ENCODE results near the gene HDGFL1.

HDGFL1 gene

DNA sequence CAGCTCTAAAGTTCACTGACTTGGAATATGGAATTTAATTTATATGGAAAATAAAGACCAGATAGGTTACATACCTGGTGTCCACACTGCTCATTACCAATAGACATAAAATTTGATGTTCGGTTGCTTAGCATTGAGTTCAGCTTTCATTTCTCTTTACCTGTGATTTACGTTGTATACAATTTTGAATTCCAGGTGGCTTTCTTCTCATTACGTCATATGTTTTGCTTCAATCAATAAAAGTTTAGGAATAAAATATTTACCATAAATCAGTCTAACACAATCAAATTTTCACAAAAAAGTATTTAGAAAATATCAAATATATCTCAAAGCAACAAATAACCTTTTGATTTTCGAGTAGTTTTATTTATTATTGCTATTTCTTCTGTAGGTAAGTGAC lies 40.8 kb downstream of the HDGFL1 start:
- Histone ChIP-seq H3K36me3 (ENCODE audit: low read length) (no peaks in the 10 kb centered on the region), H3K4me3 (ENCODE audit: insufficient read depth, low read length, poor library complexity, severe bottlenecking) (no peak overlapping the region), H3K9me3 (ENCODE audit: insufficient read depth, low read length) (no peaks in the 10 kb centered on the region), H3K27me3 (ENCODE audit: low read length) (no peaks in the 10 kb centered on the region), H3K9me2 (replicated peaks; ENCODE audit: insufficient read depth, low read length) (no peaks in the 10 kb centered on the region), H3K9ac (ENCODE audit: low read length) (no peak overlapping the region), H3K79me2 (ENCODE audit: insufficient read depth, low read length) (no peaks in the 10 kb centered on the region), H4K20me1 (ENCODE audit: low read depth, low read length) (no peaks in the 10 kb centered on the region; the same call in 1 of the 2 replicates), H3K27ac (ENCODE audit: low read depth, low read length) (no peak overlapping the region), H3K4me2 (ENCODE audit: low read depth, low read length, poor library complexity, severe bottlenecking) (no peak overlapping the region), H3F3A (ENCODE audit: insufficient read depth) (no peaks in the 10 kb centered on the region), H2AFZ (ENCODE audit: low read depth, low read length, severe bottlenecking) (no peak overlapping the region)
- TF ChIP-seq, protein P1, sequence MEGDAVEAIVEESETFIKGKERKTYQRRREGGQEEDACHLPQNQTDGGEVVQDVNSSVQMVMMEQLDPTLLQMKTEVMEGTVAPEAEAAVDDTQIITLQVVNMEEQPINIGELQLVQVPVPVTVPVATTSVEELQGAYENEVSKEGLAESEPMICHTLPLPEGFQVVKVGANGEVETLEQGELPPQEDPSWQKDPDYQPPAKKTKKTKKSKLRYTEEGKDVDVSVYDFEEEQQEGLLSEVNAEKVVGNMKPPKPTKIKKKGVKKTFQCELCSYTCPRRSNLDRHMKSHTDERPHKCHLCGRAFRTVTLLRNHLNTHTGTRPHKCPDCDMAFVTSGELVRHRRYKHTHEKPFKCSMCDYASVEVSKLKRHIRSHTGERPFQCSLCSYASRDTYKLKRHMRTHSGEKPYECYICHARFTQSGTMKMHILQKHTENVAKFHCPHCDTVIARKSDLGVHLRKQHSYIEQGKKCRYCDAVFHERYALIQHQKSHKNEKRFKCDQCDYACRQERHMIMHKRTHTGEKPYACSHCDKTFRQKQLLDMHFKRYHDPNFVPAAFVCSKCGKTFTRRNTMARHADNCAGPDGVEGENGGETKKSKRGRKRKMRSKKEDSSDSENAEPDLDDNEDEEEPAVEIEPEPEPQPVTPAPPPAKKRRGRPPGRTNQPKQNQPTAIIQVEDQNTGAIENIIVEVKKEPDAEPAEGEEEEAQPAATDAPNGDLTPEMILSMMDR (IDR thresholded peaks at IDR 0.05; ENCODE audit: insufficient read depth, low read length, poor library complexity, severe bottlenecking) = no peak
- TF ChIP-seq EZH2phosphoT487 (conservative IDR thresholded peaks at IDR 0.05; ENCODE audit: low read length) = no peak

DNA sequence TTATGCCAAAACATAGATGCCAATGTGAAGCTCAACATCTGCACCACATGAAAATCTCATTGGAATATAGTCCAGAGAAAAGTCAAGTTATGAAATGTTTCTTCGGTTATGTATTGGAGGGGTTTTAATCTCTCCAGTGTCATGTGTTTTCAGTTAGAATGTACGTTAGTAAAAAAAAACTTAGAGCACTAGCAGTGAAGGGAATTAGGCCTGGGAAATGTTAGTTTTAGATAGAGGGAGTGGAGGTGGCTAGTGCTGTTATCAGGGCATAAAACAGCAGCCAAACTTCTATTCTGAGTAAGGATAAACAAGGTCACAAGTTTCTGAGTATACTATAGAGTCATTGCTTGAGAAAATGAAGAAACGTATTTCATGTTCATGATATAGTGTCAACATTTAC lies 42.9 kb downstream of the HDGFL1 start:
- no peak overlapping the region for H3K27ac ChIP-seq (ENCODE audit: low read depth, low read length)
- no peaks in the 10 kb centered on the region for H3F3A ChIP-seq (ENCODE audit: insufficient read depth)
- no peak overlapping the region for H3K4me3 ChIP-seq (ENCODE audit: insufficient read depth, low read length, poor library complexity, severe bottlenecking)
- H2AFZ ChIP-seq (ENCODE audit: low read depth, low read length, severe bottlenecking) = no peak overlapping the region
- no peaks in the 10 kb centered on the region for H3K9me2 ChIP-seq (replicated peaks; ENCODE audit: insufficient read depth, low read length)
- no peaks in the 10 kb centered on the region; the same call in 1 of the 2 replicates for H3K36me3 ChIP-seq (ENCODE audit: low read length)
- no peaks in the 10 kb centered on the region for H3K79me2 ChIP-seq (ENCODE audit: insufficient read depth, low read length)
- H3K9me3 ChIP-seq (ENCODE audit: insufficient read depth, low read length) = no peaks in the 10 kb centered on the region
- no peak overlapping the region for H3K9ac ChIP-seq (ENCODE audit: low read length)
- no peak for TF ChIP-seq EZH2phosphoT487 (conservative IDR thresholded peaks at IDR 0.05; ENCODE audit: low read length)
- no peaks in the 10 kb centered on the region; the same call in 1 of the 2 replicates for H4K20me1 ChIP-seq (ENCODE audit: low read depth, low read length)
- H3K27me3 ChIP-seq (ENCODE audit: low read length) = no peaks in the 10 kb centered on the region
- H3K4me2 ChIP-seq (ENCODE audit: low read depth, low read length, poor library complexity, severe bottlenecking) = no peak overlapping the region

DNA sequence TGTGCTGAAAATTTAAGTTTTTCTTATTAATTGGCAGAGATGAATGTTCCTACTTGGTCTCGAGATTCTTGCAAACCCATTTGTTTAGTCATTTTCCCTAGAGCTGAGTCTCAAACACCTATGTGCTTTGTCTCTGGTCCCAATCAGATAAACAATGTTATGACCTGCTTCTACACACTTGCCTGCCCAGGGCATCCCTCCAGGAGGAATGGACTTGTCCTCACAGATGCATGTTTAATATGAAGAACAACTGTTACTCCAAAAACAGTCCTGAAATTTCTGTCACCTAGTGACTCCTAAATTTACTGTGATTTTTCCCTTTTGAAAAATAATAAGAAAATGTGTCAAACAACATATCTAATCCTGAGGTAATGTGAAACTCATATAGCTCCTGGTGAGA lies 43.7 kb downstream of the HDGFL1 start:
- H3K9ac ChIP-seq (ENCODE audit: low read length) = no peak overlapping the region
- no peak overlapping the region for H3K4me2 ChIP-seq (ENCODE audit: low read depth, low read length, poor library complexity, severe bottlenecking)
- H3K9me2 ChIP-seq (replicated peaks; ENCODE audit: insufficient read depth, low read length) = no peaks in the 10 kb centered on the region
- no peak overlapping the region for H2AFZ ChIP-seq (ENCODE audit: low read depth, low read length, severe bottlenecking)
- TF ChIP-seq, protein P1 (IDR thresholded peaks at IDR 0.05; ENCODE audit: insufficient read depth, low read length, poor library complexity, severe bottlenecking) = no peak
- H3K27ac ChIP-seq (ENCODE audit: low read depth, low read length) = no peak overlapping the region
- H4K20me1 ChIP-seq (ENCODE audit: low read depth, low read length) = no peaks in the 10 kb centered on the region; the same call in 1 of the 2 replicates
- no peaks in the 10 kb centered on the region for H3K27me3 ChIP-seq (ENCODE audit: low read length)
- H3K9me3 ChIP-seq (ENCODE audit: insufficient read depth, low read length) = no peaks in the 10 kb centered on the region
- no peaks in the 10 kb centered on the region for H3F3A ChIP-seq (ENCODE audit: insufficient read depth)
- H3K79me2 ChIP-seq (ENCODE audit: insufficient read depth, low read length) = no peaks in the 10 kb centered on the region
- H3K36me3 ChIP-seq (ENCODE audit: low read length) = no peaks in the 10 kb centered on the region; the same call in 1 of the 2 replicates
- no peak overlapping the region for H3K4me3 ChIP-seq (ENCODE audit: insufficient read depth, low read length, poor library complexity, severe bottlenecking)

DNA sequence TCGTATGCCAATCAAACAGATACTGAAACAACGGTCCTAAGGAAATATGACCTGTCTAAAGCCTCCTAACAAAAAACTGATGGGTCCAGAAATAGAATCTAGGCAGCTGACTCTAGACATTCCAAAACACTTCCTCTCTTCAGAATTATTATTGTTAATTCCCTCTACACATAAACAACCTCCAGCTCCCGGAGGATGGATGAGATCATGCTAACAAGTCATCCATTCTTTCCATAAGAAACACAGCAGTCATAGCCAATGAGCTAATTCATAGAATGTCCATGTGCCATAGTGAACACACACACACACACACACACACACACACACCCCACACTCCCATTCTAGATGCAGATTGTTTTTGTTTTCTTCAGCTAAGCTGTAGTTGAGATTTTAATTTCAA lies 44.3 kb downstream of the HDGFL1 start:
- H3K9me2 ChIP-seq (replicated peaks; ENCODE audit: insufficient read depth, low read length) = no peaks in the 10 kb centered on the region
- no peaks in the 10 kb centered on the region for H3K79me2 ChIP-seq (ENCODE audit: insufficient read depth, low read length)
- H3K9ac ChIP-seq (ENCODE audit: low read length) = no peak overlapping the region
- H4K20me1 ChIP-seq (ENCODE audit: low read depth, low read length) = no peaks in the 10 kb centered on the region; the same call in 1 of the 2 replicates
- no peaks in the 10 kb centered on the region for H3K27me3 ChIP-seq (ENCODE audit: low read length)
- no peaks in the 10 kb centered on the region for H3K9me3 ChIP-seq (ENCODE audit: insufficient read depth, low read length)
- no peak overlapping the region for H2AFZ ChIP-seq (ENCODE audit: low read depth, low read length, severe bottlenecking)
- H3K4me2 ChIP-seq (ENCODE audit: low read depth, low read length, poor library complexity, severe bottlenecking) = no peak overlapping the region
- TF ChIP-seq, protein P1 (IDR thresholded peaks at IDR 0.05; ENCODE audit: insufficient read depth, low read length, poor library complexity, severe bottlenecking) = no peak
- TF ChIP-seq EZH2phosphoT487 (conservative IDR thresholded peaks at IDR 0.05; ENCODE audit: low read length) = no peak
- H3K36me3 ChIP-seq (ENCODE audit: low read length) = peaks cover 3% of the 10 kb centered on the region; the same call in 1 of the 2 replicates
- no peaks in the 10 kb centered on the region for H3F3A ChIP-seq (ENCODE audit: insufficient read depth)
- no peak overlapping the region for H3K27ac ChIP-seq (ENCODE audit: low read depth, low read length)
- H3K4me3 ChIP-seq (ENCODE audit: insufficient read depth, low read length, poor library complexity, severe bottlenecking) = no peak overlapping the region
